ENCODE measurements around the gene HEBP1. TPM values are rescaled to one million over a fixed set of nuclear protein-coding genes. Genes with fewer than 3 reads are reported as not detected.

HEBP1 gene
- total RNA-seq, 1 experiment from 2014 or later, result 22.2 TPM

- no peak within 1 kb of the TSS for H4K5ac ChIP-seq (ENCODE audit: insufficient read length, low read depth, low read length)
- H3K27ac ChIP-seq (ENCODE audit: insufficient read length, low read depth, low read length), result no peak within 1 kb of the TSS
- H3K9me3 ChIP-seq (ENCODE audit: control insufficient read depth, low read depth, low read length), result no peaks in the 10 kb centered on the region
- H3K79me1 ChIP-seq (ENCODE audit: insufficient read depth, low read depth, low read length, poor library complexity, severe bottlenecking), result no peaks in the 10 kb centered on the region
- DNase-seq, result peak; percentile 87
- H3K4me2 ChIP-seq (ENCODE audit: insufficient read depth, insufficient read length, low read length), result peak within 1 kb of the TSS; percentile 80
- Mint-ChIP-seq H3K27me3 (ENCODE audit: low read depth) (peaks cover 15% of the 10 kb centered on the region), H3K27ac (no peak within 1 kb of the TSS; a peak in 2 of 7 replicates), H3K4me3 (peak within 1 kb of the TSS; percentile 78 to 90), H3K4me1 (peaks cover 31 to 44% of the 10 kb centered on the region in 2 experiments), H3K36me3 (ENCODE audit: insufficient read depth in 1 of 3, low read depth in 3 of 3) (peaks cover 0 to 4% (median 0%) of the 10 kb centered on the region in 3 experiments; a peak in 2 of 7 replicates), H3K9me3 (no peaks in the 10 kb centered on the region)
- no peaks in the 10 kb centered on the region for H4K20me1 ChIP-seq (ENCODE audit: control insufficient read depth, insufficient read depth, insufficient read length)
- no peak within 1 kb of the TSS for H3T11ph ChIP-seq (ENCODE audit: low read length)
- no peak within 1 kb of the TSS for H3K56ac ChIP-seq (ENCODE audit: insufficient read length, low read depth, low read length)
- no CpG with 5 or more reads among the region's 74 CpGs for WGBS (ENCODE audit: extremely low coverage, insufficient read length, low lambda C conversion rate)
- H2BK12ac ChIP-seq (ENCODE audit: insufficient read length, low read depth, low read length), result no peak within 1 kb of the TSS
- H2BK5ac ChIP-seq (ENCODE audit: insufficient read length, low read length), result no peak within 1 kb of the TSS
- no peaks in the 10 kb centered on the region for H3K79me2 ChIP-seq (ENCODE audit: insufficient read depth, low read length)
- no peak within 1 kb of the TSS for H2AK5ac ChIP-seq (ENCODE audit: insufficient read length, low read length)
- TF ChIP-seq, protein P1, sequence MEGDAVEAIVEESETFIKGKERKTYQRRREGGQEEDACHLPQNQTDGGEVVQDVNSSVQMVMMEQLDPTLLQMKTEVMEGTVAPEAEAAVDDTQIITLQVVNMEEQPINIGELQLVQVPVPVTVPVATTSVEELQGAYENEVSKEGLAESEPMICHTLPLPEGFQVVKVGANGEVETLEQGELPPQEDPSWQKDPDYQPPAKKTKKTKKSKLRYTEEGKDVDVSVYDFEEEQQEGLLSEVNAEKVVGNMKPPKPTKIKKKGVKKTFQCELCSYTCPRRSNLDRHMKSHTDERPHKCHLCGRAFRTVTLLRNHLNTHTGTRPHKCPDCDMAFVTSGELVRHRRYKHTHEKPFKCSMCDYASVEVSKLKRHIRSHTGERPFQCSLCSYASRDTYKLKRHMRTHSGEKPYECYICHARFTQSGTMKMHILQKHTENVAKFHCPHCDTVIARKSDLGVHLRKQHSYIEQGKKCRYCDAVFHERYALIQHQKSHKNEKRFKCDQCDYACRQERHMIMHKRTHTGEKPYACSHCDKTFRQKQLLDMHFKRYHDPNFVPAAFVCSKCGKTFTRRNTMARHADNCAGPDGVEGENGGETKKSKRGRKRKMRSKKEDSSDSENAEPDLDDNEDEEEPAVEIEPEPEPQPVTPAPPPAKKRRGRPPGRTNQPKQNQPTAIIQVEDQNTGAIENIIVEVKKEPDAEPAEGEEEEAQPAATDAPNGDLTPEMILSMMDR (conservative IDR thresholded peaks at IDR 0.05), result peak; percentile 57
- H3K9ac ChIP-seq (ENCODE audit: extremely low read depth, insufficient read length, low read length), result peak within 1 kb of the TSS; percentile 42
- no peak within 1 kb of the TSS for H3K23ac ChIP-seq (ENCODE audit: insufficient read length, low read depth, low read length)
- H3K14ac ChIP-seq (ENCODE audit: insufficient read depth, low read length), result peak within 1 kb of the TSS; percentile 36; the same call in 1 of the 2 replicates
- no peak within 1 kb of the TSS for H2BK120ac ChIP-seq (ENCODE audit: low read depth, low read length, poor library complexity, severe bottlenecking)
- no peak within 1 kb of the TSS for H2BK15ac ChIP-seq (ENCODE audit: low read depth, low read length)
- H2AFZ ChIP-seq (ENCODE audit: low read length), result peak within 1 kb of the TSS; percentile 94
- peak within 1 kb of the TSS; percentile 29 for H3K18ac ChIP-seq (ENCODE audit: insufficient read length, low read depth, low read length)
- H4K91ac ChIP-seq (ENCODE audit: insufficient read length, low read depth, low read length), result no peak within 1 kb of the TSS
- H3K4me1 ChIP-seq (ENCODE audit: insufficient read depth, low read length), result no peaks in the 10 kb centered on the region; the same call in 1 of the 2 replicates
- peaks cover 3% of the 10 kb centered on the region for H3K23me2 ChIP-seq (ENCODE audit: insufficient read length, low read depth, low read length, poor library complexity, severe bottlenecking)
- no peak within 1 kb of the TSS for H4K8ac ChIP-seq (replicated peaks; ENCODE audit: insufficient read length, low read depth, low read length)
- no peaks in the 10 kb centered on the region for H3K27me3 ChIP-seq (ENCODE audit: insufficient read depth, low read length)
- no peak within 1 kb of the TSS for H2BK20ac ChIP-seq (ENCODE audit: low read depth, low read length, poor library complexity, severe bottlenecking)
- no peak within 1 kb of the TSS for H3K4ac ChIP-seq (ENCODE audit: low read depth, low read length)
Observed at GRCh38 chr12:13044002-13044905, 44.2 kb upstream of the HEBP1 start, which contains the start of gene FAM234B. TSS of gene FAM234B (plus strand) at chr12:13044381. CDS start at chr12:13044404, 23 bp downstream.

Measured in H9 (cell line).